HUDEP-2 (cell line): Measurements from ENCODE around the gene CMTR2.
"Not testable (repeated sequence)": the region's sequence is repeated elsewhere in the genome, so short reads cannot be mapped to it uniquely, and the experiment has no call there.

Source experiments
- DNase-seq, 76 experiments: peaks; one replicate each; lab custom pipeline; 2025; ENCODE audit not compliant: unreplicated experiment in 76 of 76; lab: John Stamatoyannopoulos, UW

The CMTR2 gene, protein sequence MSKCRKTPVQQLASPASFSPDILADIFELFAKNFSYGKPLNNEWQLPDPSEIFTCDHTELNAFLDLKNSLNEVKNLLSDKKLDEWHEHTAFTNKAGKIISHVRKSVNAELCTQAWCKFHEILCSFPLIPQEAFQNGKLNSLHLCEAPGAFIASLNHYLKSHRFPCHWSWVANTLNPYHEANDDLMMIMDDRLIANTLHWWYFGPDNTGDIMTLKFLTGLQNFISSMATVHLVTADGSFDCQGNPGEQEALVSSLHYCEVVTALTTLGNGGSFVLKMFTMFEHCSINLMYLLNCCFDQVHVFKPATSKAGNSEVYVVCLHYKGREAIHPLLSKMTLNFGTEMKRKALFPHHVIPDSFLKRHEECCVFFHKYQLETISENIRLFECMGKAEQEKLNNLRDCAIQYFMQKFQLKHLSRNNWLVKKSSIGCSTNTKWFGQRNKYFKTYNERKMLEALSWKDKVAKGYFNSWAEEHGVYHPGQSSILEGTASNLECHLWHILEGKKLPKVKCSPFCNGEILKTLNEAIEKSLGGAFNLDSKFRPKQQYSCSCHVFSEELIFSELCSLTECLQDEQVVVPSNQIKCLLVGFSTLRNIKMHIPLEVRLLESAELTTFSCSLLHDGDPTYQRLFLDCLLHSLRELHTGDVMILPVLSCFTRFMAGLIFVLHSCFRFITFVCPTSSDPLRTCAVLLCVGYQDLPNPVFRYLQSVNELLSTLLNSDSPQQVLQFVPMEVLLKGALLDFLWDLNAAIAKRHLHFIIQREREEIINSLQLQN

DNA sequence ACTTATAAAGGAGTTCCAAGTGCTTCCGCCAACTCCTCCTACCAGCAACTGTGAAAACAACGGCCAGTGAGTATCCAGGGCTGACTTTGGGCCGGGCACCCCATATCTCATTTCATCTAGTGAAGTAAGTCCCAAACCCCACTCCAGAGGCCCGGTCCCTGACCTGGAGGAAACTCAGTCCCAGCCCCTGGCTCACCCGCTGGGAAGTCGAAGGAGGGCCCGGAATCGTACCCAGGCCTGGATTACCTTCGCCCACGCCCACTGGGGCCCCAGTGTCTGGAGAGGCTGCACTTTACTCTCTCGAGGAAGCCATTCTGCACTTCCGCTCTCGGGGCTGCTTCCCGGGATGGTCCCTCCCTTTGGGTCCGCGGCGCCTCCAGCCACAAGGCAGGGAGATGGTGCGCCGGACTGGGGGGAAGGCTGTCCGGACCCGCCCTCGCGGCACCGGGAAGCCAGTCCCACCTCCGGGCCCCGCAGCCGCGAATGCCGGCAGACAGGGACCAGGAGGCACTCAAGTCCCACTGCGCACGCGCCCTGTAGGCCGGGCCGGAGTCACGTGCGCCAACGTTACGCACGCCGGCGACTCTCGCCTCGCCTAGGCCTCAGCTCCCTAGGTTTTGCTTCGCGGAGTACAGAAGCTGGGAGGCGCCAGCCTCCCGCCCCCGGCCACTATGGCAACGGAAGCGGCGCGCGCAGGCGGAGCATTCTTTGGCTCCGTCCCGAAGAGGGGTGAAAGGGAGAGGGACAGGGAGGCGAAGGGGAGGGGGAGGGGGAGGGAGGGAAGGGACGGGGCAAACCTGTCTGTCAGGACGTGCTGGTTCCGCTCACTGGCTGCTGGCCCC is at the start of gene CMTR2:
Gene CMTR2, minus strand, starts transcription at position 513 of the 842 bp plus-strand sequence. CDS start 3,482 bp downstream, outside the sequence.
- peak; percentile 61 to 98 (median 93) for DNase-seq

DNA sequence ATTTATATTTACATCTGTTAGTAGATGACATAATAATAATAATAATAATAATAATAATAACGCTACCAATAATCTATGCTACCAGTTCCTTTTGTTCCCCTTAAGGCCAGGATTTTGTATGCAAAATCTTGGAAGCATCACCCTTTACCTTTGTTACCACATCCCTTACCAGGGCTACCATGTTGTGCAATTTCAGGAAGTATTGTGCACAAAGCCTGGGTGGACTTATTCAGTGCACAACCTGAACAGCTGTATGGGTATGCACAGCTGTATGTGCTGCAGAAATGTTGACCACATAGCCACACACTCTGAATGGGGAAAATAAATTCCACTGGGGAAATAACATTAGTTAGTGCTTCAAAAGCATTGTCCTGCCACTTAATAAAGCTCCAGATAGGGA is 49.4 kb upstream of the CMTR2 start:
- no peak for DNase-seq

DNA sequence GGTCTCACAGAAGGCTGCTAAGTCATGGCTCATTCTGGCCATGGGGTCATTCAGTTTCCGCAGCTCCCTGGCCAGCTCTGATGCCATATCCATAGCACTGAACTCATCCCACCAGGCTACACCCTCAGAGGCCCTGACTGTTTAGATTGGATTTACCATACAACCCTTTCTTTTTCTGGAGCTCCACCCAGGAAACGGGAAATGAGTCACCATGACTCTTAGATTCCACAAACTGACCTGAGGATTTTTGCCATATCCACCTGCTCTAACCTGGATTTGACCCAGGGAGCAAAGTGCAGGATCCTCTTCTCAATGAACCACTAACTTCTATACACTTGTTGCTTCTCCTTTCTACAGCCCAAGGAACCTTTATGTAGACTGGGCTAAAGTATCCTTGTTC is 49.0 kb upstream of the CMTR2 start:
- DNase-seq: no peak

DNA sequence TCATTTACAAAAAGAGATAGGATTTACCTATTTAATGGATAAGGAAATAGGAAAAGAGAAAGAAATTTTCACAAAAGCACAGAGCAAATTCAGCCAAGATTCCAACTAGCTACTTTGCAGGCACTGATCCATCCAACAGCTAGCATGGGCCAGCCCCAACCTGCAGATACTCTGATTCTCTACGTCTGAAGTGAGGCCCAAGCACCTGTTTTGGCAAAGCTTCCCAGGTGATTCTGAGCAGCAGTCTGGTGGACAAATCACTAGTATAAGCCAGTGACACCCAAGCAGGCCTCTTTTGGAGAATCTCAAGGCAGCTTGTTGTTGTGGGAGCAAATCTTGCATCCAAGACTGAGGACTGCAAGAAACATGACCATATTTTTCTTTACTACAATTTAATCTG is 48.4 kb upstream of the CMTR2 start:
- DNase-seq: no peak

DNA sequence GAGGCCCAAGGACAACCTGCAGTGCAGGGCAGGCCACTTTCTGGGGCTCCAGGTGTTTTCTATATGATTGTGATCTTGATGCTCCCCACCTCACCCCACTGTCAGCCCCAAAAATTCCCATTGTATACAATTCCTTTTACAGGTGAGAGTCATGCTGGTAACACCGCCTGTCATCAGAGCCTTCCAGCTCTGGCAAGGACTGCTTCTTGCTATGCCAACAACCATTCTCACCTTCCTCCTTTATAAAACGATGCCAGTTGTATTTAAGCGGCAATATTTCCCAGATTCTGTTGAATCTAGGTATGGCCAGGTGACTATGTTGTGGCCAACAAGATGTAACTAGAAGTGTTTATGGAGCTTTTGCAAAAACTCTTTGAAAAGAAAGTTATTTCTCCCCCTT is 38.9 kb upstream of the CMTR2 start:
- no peak for DNase-seq

DNA sequence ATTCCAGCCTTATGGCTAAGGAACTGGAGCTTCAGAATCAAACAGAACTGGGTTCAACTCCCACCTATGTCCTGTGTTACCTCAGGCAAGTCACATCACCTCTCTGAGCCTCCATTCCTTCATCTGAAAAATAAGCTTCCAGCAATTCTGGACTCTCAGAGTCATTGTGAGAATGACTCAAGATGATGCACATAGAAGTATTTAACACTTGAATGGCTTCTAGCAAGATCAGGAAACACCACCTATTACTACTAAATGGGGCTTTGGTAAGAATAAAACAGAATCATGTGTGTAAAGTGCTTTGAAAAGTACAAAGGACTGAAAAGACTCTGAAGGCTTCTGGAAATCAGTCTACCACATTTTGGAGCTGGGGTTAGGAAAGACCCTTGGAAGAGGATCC is 38.5 kb upstream of the CMTR2 start:
- no peak for DNase-seq

DNA sequence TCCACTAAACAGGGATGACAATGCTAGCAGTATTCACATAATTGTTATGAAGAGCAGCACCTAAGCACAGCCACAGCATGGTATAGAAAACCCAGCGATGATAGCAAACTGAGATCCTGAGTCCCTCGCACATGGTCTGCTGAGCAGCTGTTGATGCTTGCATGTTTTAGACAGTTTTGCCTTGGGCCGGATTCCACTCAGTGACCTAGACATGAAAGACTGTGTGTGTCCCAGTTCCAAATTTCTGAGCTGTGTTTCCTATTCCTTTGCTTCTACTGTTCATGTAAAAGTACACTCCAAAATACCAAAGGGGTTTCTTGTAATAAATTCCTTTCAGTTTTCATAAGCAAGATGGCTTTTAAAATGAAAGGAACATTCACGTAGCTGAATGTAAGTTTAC is 30.8 kb upstream of the CMTR2 start:
- no peak for DNase-seq

DNA sequence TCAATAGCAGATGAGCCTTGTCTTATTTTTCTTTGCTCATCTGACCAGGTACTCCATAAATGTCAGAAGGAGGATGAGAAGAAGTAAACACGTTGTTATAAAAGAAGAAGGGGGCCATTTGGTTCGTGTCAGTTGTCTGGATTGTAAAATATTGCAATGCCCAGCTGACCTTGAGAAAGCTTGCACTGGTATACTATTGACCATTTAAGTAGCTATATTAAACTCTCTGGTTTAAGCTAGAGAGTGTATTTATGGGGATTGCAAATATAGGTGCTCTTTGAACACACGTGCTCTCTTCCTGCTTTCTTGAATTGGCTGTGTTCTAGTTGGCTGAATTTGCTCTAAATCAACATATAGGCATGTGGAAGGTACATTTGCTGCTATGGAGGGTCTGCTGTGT is 26.1 kb upstream of the CMTR2 start:
- no peak for DNase-seq

DNA sequence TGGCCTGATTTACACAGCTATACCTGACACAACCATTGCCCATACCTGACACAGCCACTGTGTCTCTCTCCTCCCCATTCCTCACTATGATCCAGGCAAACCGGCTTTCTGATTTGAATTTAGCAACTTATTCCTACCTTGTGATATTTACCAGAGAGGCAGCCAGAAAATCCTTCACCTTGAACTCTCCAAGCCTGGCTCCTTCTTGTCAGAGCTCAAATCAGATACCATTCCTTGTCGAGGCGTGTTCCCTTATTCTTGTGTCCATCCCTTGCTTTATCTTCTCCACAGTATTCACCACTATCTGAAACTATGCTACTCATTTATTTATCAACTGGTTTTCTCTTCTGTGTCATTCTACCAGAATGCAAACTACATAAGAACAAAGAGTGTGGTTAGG is 24.4 kb upstream of the CMTR2 start:
- DNase-seq: not testable (repeated sequence)

DNA sequence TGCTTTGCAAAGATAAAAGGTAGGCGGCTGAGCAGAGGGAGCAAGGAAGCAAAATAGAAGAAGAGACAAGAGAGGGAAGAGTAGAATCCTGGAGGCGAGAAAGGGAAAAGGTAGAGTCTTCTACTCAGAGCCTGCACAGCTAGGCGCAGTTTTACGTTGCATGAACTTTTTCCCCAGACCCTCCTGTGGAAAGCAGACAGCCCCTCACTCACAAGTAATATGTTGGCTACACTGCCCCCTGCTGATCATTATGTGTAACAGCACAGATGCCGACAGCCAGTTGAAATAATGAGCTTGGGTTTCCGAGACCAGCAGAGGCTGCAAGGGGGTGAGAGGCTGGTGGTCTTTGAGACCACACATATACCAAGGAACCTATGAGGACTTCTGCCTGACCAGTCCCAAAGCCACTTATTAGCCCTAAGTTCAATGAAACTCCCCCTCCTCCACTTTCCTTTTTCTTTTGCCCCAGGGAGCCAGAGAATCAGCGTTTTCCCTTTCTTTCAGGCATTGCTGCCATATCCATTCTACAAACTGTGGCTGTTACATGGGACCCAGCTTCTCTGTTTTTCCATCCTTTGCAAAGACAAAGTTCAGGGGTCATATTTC is 22.5 kb upstream of the CMTR2 start:
- DNase-seq: peak in 7 of 76 experiments; percentile 0 to 11 (median 2)

DNA sequence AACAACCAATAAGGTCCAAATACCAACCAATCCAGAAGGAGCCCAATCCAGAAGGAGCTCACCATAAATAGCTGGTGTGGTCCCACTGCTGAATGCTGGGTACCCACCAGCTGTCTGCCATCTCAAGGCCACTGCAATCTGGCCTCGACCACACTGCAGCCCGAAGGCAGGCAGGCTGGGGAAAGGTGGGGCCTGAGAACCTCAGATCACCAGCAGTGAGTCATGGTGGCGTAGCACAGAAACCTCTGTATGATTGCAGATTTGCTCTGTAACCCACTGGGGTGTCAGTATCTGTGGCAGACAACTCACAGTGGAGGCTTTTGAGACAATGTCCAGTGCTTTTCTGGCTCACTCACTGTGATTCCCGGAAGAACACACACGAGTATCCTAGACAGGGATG is 14.7 kb upstream of the CMTR2 start:
- no peak for DNase-seq

DNA sequence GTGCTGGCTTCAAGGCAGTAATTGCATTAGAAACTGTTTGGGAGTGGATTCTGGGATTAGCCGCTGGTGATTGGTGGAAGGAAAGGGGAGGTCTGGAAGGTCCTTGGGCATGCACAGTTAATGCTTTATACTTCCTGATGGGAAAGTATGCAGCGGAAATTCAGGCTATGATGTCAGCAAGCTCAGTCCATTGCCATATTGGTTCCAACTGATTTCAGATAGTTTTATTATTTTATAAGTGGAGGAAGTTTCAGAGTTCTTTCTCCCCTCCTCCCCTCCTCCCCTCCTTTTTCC is 8.1 kb upstream of the CMTR2 start:
- DNase-seq: no peak

DNA sequence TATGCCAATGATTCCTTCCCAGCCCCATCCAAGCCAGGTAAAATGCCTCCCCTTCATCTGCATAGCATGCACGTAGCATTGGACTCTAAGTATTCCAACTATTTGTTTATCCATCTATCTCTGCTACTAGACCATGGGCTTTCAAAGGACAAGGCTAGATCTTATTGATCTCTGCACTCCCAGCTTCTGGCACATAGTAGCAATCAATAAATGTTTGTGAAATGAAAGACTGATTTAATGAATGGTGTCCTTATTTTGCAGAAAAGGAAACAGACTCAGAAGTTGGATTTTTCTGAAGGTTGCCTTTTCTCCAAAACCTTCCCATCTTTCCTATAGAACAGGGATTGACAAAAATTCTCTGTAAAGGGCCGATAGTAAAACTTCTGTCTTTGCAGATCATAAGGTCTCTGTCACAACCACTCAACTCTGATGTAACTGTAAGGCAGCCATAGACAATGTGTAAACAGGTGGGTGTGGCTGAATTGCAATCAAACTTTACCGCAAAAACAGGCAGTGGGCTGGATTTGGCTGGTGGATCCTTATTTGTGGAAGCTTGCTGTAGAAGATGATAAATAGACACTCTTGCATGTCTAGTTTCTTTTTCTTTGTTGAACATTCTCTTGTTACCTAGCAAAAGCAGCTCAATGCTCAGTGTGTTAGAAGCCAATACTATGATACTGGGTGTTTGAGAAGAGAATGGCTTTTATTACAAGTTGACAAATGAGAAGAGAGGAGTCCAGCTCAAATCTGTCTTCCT is 7.6 kb upstream of the CMTR2 start:
- DNase-seq: no peak

DNA sequence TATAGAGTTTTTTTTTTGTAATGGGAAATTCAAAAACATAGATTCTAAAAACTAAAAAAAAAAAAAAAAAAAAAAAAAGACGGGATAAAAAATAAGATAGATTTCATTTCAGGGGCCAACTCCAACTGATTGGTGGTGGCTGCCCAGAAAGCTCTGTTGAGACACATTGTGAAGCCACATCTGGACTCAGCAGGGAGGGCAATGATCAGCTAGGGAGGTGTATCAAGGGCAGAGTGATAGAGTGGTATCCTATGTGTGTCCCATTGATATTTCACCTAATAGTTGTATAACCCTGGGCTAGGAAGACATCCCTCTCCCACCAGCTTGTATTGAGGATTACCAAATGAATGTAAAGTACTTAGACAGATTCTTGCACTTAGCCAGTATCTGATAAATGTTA is 6.7 kb upstream of the CMTR2 start:
- DNase-seq: no peak

DNA sequence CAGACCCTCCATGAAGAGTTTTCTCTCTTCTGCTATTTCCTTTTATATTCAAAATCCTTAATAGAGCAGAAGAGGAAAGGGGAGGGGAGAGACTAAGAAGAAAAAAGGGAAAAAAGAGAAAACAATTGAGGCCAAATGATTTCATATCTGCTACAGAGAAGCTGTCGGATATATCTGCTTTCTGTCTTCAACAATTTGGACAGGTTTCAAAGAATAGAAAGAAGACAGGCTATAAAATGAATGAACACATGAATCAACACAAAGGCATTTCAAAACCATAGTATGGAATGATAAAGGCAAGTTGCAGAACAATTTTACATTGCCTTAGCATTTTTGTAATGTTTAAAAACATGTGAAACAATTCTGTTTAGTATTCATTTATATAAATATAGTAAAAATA is 4.7 kb upstream of the CMTR2 start:
- DNase-seq: no peak

DNA sequence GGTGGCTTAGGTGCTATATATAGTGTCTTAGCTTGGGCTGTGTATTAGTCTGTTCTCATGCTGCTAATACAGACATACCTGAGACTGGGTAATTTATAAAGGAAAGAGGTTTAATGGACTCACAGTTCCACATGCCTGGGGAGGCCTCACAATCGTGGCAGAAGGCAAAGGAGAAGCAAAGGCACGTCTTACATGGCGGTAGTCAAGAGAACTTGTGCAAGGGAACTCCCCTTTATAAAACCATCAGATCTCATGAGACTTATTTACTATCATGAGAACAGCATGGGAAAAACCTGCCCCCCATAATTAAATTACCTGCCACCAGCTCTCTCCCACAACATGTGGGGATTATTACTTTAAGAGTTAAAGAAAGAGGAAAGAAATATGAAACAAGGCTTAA is 2.9 kb upstream of the CMTR2 start:
- DNase-seq: not testable (repeated sequence)

DNA sequence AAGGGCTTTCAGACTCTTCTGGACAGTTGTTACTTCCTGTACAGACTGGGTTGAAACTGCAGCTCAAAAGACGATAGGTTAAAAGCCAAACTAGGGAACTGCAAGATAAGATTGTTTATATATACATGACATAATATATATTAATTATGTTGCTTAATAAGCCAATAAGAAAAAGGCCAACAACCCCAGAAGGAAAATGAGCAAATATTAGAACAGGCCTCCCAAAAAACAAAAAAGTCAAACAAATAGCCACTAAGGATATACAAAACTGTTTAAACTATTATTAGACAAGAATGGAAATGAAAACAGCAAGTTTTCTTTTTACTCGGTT is 495 bp upstream of the CMTR2 start:
- DNase-seq: no peak

DNA sequence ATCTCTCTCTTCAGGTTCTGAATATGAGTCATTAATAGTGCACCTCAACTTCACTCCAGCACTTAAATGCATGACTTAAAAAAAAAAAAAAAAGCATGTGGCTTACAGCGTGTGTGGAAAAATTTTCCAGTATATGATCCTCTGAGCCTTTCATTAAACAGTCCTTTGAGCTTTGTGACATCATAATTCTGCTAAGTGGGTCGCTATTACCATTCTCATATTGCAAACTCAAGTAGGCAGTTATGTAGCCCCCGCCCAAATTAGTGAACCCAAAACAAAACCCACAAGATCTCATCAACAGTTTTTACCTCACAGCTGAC is 672 bp downstream of the CMTR2 start:
- DNase-seq: no peak

DNA sequence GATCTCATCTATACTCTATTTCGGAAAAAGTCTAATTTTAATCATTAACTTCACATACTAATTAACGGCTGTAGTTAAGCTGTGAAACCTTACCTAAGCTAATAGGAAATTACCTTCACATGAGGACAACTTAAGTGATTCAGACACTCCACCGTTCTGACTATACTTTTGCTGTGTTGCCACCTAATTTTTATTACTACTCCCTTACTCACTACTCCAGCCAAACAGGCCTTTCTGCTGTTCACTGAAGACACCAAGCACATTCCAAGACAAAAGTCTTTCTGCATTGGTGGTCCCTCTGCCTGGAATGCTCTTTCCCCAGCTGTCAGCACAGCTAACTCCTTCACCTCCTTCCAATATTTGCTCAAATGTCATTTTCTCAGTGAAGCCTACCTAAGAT is 1.3 kb downstream of the CMTR2 start:
- DNase-seq: no peak

DNA sequence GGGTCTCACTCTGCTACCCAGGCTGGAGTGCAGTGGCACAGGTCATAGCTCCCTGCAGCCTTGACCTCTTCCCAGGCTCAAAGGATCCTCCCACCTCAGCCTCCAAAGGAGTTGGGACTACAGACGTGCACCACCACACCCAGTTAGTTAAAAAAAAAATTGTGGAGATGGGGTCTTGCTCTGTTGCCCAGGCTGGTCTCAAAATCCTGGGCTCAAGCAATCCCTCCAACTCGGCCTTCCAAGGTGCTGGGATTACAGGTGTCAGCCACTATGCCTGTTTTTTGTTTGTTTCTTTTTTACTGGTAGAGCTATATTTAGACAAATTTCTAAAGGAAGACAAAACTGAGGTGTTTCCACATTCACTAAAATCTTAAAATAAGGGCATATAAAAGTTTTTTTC is 1.7 kb downstream of the CMTR2 start:
- no peak for DNase-seq

DNA sequence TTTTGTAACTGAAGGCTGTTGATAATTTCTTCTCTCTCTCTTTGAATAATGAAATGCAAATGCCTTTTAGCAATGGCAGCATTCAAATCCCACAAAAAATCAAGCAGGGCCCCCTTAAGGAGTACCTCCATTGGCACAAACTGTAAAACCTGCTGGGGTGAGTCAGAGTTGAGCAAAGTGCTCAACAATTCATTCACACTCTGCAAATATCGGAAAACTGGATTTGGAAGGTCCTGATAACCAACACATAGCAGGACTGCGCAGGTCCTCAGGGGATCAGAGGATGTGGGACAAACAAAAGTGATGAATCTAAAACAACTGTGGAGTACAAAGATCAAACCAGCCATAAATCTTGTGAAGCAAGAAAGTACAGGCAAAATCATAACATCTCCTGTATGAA is 5.6 kb downstream of the CMTR2 start:
- no peak for DNase-seq
